ENCODE measurements around the gene POSTN. TPM values are rescaled to one million over a fixed set of nuclear protein-coding genes. Genes with fewer than 3 reads are reported as not detected.

POSTN gene
- total RNA-seq, 1 experiment from 2014 or later = not detected

GRCh38 chr13:37616131-37616530 is 17.6 kb upstream of the POSTN start:
- Histone ChIP-seq H3K79me2 (ENCODE audit: low read depth) (no peaks in the 10 kb centered on the region), H3K4me2 (no peak overlapping the region), H3K4me1 (replicated peaks; ENCODE audit: insufficient read depth) (peaks cover 32% of the 10 kb centered on the region), H2AFZ (no peak overlapping the region), H3K9me3 (ENCODE audit: insufficient read depth, low read depth) (peaks cover 6% of the 10 kb centered on the region; the same call in 1 of the 2 replicates), H3K27me3 (ENCODE audit: insufficient read depth, low read depth) (no peaks in the 10 kb centered on the region), H3F3A (ENCODE audit: insufficient read depth, low read depth) (peaks cover 19% of the 10 kb centered on the region), H3K9me2 (ENCODE audit: insufficient read depth) (no peaks in the 10 kb centered on the region), H4K20me1 (ENCODE audit: insufficient read depth) (no peaks in the 10 kb centered on the region), H3K4me3 (no peak overlapping the region), H3K27ac (peak overlapping the region; percentile 74; the same call in 1 of the 2 replicates), H3K36me3 (ENCODE audit: low read depth) (no peaks in the 10 kb centered on the region)
- ChIA-PET POLR2A (ENCODE audit: unreplicated experiment) (no interaction called here), CTCF (no interaction called here)
- intact Hi-C loops (cut with micrococcal nuclease; ENCODE audit: unreplicated experiment) = no loop called here
- DNase-seq = no peak
- TF ChIP-seq CTCF (conservative IDR thresholded peaks at IDR 0.05) = no peak
- TF ChIP-seq EZH2 (IDR thresholded peaks at IDR 0.05; ENCODE audit: low read depth) = no peak
- no TSS peak for BruUV-seq (replicated peaks)

- no peaks in the 10 kb centered on the region for H3K79me2 ChIP-seq (ENCODE audit: low read depth)
- H3K9me3 ChIP-seq (ENCODE audit: insufficient read depth, low read depth) = peaks cover 6% of the 10 kb centered on the region; the same call in 1 of the 2 replicates
- peaks cover 32% of the 10 kb centered on the region for H3K4me1 ChIP-seq (replicated peaks; ENCODE audit: insufficient read depth)
- H3K4me3 ChIP-seq = no peak overlapping the region
- no TSS peak for BruUV-seq (replicated peaks)
- intact Hi-C loops (cut with micrococcal nuclease; ENCODE audit: unreplicated experiment) = no loop called here
- ChIA-PET CTCF (no interaction called here), POLR2A (ENCODE audit: unreplicated experiment) (no interaction called here)
- H3K27ac ChIP-seq = no peak overlapping the region
- H4K20me1 ChIP-seq (ENCODE audit: insufficient read depth) = no peaks in the 10 kb centered on the region
- no peak for DNase-seq
- no peaks in the 10 kb centered on the region for H3K27me3 ChIP-seq (ENCODE audit: insufficient read depth, low read depth)
- H3K9me2 ChIP-seq (ENCODE audit: insufficient read depth) = no peaks in the 10 kb centered on the region
- peaks cover 19% of the 10 kb centered on the region for H3F3A ChIP-seq (ENCODE audit: insufficient read depth, low read depth)
- no peak overlapping the region for H3K4me2 ChIP-seq
- no peak for TF ChIP-seq EZH2 (IDR thresholded peaks at IDR 0.05; ENCODE audit: low read depth)
- no peak for TF ChIP-seq CTCF (conservative IDR thresholded peaks at IDR 0.05)
- no peaks in the 10 kb centered on the region for H3K36me3 ChIP-seq (ENCODE audit: low read depth)
- no peak overlapping the region for H2AFZ ChIP-seq
These were observed 16.7 kb upstream of the POSTN start for GRCh38 chr13:37615276-37615675.

GRCh38 chr13:37613638-37614037 is 15.1 kb upstream of the POSTN start:
- Histone ChIP-seq H2AFZ (no peak overlapping the region), H3F3A (ENCODE audit: insufficient read depth, low read depth) (peaks cover 17% of the 10 kb centered on the region), H3K9me3 (ENCODE audit: insufficient read depth, low read depth) (peaks cover 6% of the 10 kb centered on the region; the same call in 1 of the 2 replicates), H3K4me2 (no peak overlapping the region), H3K79me2 (ENCODE audit: low read depth) (no peaks in the 10 kb centered on the region), H3K27me3 (ENCODE audit: insufficient read depth, low read depth) (no peaks in the 10 kb centered on the region), H3K4me1 (replicated peaks; ENCODE audit: insufficient read depth) (peaks cover 27% of the 10 kb centered on the region), H3K36me3 (ENCODE audit: low read depth) (no peaks in the 10 kb centered on the region), H3K4me3 (no peak overlapping the region), H3K27ac (no peak overlapping the region), H4K20me1 (ENCODE audit: insufficient read depth) (no peaks in the 10 kb centered on the region), H3K9me2 (ENCODE audit: insufficient read depth) (no peaks in the 10 kb centered on the region)
- TF ChIP-seq CTCF (conservative IDR thresholded peaks at IDR 0.05) = no peak
- no TSS peak for BruUV-seq (replicated peaks)
- intact Hi-C loops (cut with micrococcal nuclease; ENCODE audit: unreplicated experiment) = no loop called here
- ChIA-PET CTCF (no interaction called here), POLR2A (ENCODE audit: unreplicated experiment) (no interaction called here)
- DNase-seq = no peak

Data from PC-9 (cell line).